Activated T-cell treated with anti-CD3 and anti-CD28 coated beads, Interleukin-2, amount 50 U/mL, for 72 hours (primary cell): ENCODE data around the gene AMHR2. TPM values are rescaled to one million over a fixed set of nuclear protein-coding genes. Genes with fewer than 3 reads are reported as not detected.

Experiments
- ATAC-seq, 2 donors: fragments of 150-1000 bp; cut with Tn5 transposase; replicated peaks in 1 of 2; 2 replicates each; pipeline ENCODE4 v1.10.0; 2021; ENCODE audit warnings: moderate library complexity in 2 of 2, mild to moderate bottlenecking in 1 of 2
- DNase-seq, 2 donors: peaks; one replicate each; pipeline ENCODE4 v3.0.0; 2021 to 2022; ENCODE audit warnings: mixed read lengths in 1 of 2
- H3K27ac Mint-ChIP-seq: one replicate; pipeline ENCODE4 v1.8.0; 2022; ENCODE audit warnings: mild to moderate bottlenecking, moderate library complexity, mixed read lengths
- H3K27me3 Mint-ChIP-seq: one replicate; pipeline ENCODE4 v1.8.0; 2022; ENCODE audit warnings: low read depth, mixed read lengths
- H3K36me3 Mint-ChIP-seq, 2 donors: one replicate each; pipeline ENCODE4 v1.8.0; 2022; ENCODE audit warnings: mixed read lengths in 2 of 2, mild to moderate bottlenecking in 1 of 2; ENCODE audit not compliant: insufficient read depth in 2 of 2
- H3K4me1 Mint-ChIP-seq: one replicate; pipeline ENCODE4 v1.8.0; 2022; ENCODE audit warnings: low read depth, mixed read lengths
- H3K4me3 Mint-ChIP-seq, 2 donors: one replicate each; pipeline ENCODE4 v1.8.0; 2022; ENCODE audit warnings: mild to moderate bottlenecking in 2 of 2, mixed read lengths in 2 of 2, moderate library complexity in 2 of 2
- H3K9me3 Mint-ChIP-seq, 2 donors: one replicate each; pipeline ENCODE4 v1.8.0; 2022; ENCODE audit warnings: mixed read lengths in 2 of 2
- total RNA-seq, 2 donors: library from RNA; stranded (reverse); gene quantifications; one replicate each; pipeline ENCODE4 v1.2.3, GENCODE V29; 2022

Gene AMHR2
- total RNA-seq, 2 donors from 2014 or later = not detected

DNA sequence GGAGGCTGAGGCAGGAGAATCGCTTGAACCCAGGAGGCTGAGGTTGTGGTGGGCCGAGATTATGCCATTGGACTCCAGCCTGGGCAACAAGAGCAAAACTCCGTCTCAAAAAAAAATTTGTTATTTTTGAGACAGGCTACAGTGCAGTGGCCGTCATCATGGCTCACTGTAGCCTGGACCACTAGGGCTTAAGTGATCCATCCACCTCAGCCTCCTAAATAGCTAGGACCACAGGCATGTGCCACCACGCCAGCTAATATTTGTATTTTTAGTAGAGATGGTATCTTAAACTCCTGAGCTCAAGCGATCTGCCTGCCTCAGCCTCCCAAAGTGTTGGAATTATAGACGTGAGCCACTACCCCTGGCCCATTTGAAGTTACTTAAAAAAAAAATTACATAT is 27.3 kb downstream of the AMHR2 start:
- Mint-ChIP-seq H3K9me3 (no peaks in the 10 kb centered on the region), H3K36me3 (peaks cover 14 to 41% of the 10 kb centered on the region in 2 donors), H3K27ac (no peak overlapping the region), H3K4me3 (no peak overlapping the region), H3K4me1 (peaks cover 48% of the 10 kb centered on the region), H3K27me3 (no peaks in the 10 kb centered on the region)
- ATAC-seq = no peak
- no peak for DNase-seq

- H3K27ac Mint-ChIP-seq = peak within 1 kb of the TSS; percentile 92
- ATAC-seq = peak; percentile 97
Observed at GRCh38 chr12:53451661-53452158, 28.1 kb downstream of the AMHR2 start, which contains the start of gene PCBP2. Gene PCBP2 (plus strand): TSS chr12:53452102. CDS start chr12:53454801, 2,699 bp downstream.

GRCh38 chr12:53452159-53453077 is 28.8 kb downstream of the AMHR2 start:
- peak; percentile 67 to 75 for DNase-seq
- Mint-ChIP-seq H3K9me3 (no peaks in the 10 kb centered on the region), H3K27ac (peak overlapping the region; percentile 92), H3K4me3 (peak overlapping the region; percentile 95 to 99), H3K27me3 (no peaks in the 10 kb centered on the region), H3K4me1 (peaks cover 52% of the 10 kb centered on the region), H3K36me3 (peaks cover 16 to 43% of the 10 kb centered on the region in 2 donors)
- peak; percentile 36 to 42 for ATAC-seq

More at GRCh38 chr12:53451661-53452158, 28.1 kb downstream of the AMHR2 start, which contains the start of gene PCBP2:
- peaks cover 48% of the 10 kb centered on the region for H3K4me1 Mint-ChIP-seq
- H3K27me3 Mint-ChIP-seq = no peaks in the 10 kb centered on the region
- DNase-seq = peak; percentile 97 to 99
- H3K9me3 Mint-ChIP-seq = no peaks in the 10 kb centered on the region
- peak within 1 kb of the TSS; percentile 95 to 99 for H3K4me3 Mint-ChIP-seq
- H3K36me3 Mint-ChIP-seq = peaks cover 14 to 40% of the 10 kb centered on the region in 2 donors

GRCh38 chr12:53453953-53454640 is 30.4 kb downstream of the AMHR2 start:
- Mint-ChIP-seq H3K27me3 (no peaks in the 10 kb centered on the region), H3K27ac (peak overlapping the region; percentile 92), H3K36me3 (peaks cover 13 to 48% of the 10 kb centered on the region in 2 donors), H3K9me3 (no peaks in the 10 kb centered on the region), H3K4me1 (peaks cover 65% of the 10 kb centered on the region), H3K4me3 (peak overlapping the region; percentile 95 to 99)
- ATAC-seq (no peak), DNase-seq (no peak)

DNA sequence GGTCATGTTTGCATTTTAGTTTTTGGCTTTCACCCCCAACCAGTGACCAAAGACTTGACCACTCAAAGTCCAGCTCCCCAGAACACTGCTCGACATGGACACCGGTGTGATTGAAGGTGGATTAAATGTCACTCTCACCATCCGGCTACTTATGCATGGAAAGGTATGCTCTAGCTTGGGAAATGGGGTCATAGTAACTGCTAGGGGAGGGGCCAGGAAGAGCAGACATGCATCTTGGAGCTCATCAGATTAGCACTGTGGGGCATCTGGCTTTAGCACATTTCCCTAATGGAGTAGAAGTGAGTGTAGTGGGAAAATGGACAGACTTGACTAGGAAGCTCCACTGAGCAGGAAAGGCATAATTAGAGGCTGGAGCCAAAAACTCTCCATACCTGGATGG is 31.1 kb downstream of the AMHR2 start:
- Mint-ChIP-seq H3K27me3 (no peaks in the 10 kb centered on the region), H3K9me3 (no peaks in the 10 kb centered on the region)

GRCh38 chr12:53456654-53457366 is 33.2 kb downstream of the AMHR2 start:
- Mint-ChIP-seq H3K36me3 (peaks cover 25 to 70% of the 10 kb centered on the region in 2 donors), H3K4me3 (no peak overlapping the region), H3K9me3 (no peaks in the 10 kb centered on the region), H3K4me1 (peaks cover 74% of the 10 kb centered on the region), H3K27ac (peak overlapping the region; percentile 17), H3K27me3 (no peaks in the 10 kb centered on the region)
- DNase-seq (no peak), ATAC-seq (no peak)

More for the DNA sequence above, 31.1 kb downstream of the AMHR2 start:
- peaks cover 69% of the 10 kb centered on the region for H3K4me1 Mint-ChIP-seq
- no peak for DNase-seq
- H3K36me3 Mint-ChIP-seq = peaks cover 14 to 52% of the 10 kb centered on the region in 2 donors
- peak overlapping the region; percentile 92 for H3K27ac Mint-ChIP-seq
- no peak for ATAC-seq
- peak overlapping the region; percentile 95 to 99 for H3K4me3 Mint-ChIP-seq

GRCh38 chr12:53459097-53459496 is 35.4 kb downstream of the AMHR2 start:
- no peak for ATAC-seq
- Mint-ChIP-seq H3K27ac (peak overlapping the region; percentile 39), H3K9me3 (no peaks in the 10 kb centered on the region), H3K27me3 (no peaks in the 10 kb centered on the region), H3K4me3 (no peak overlapping the region), H3K4me1 (peaks cover 69% of the 10 kb centered on the region), H3K36me3 (peaks cover 26 to 78% of the 10 kb centered on the region in 2 donors)
- no peak for DNase-seq

GRCh38 chr12:53461059-53461458 is 37.4 kb downstream of the AMHR2 start:
- Mint-ChIP-seq H3K4me1 (peaks cover 57% of the 10 kb centered on the region), H3K36me3 (peaks cover 27 to 75% of the 10 kb centered on the region in 2 donors), H3K27ac (peak overlapping the region; percentile 87), H3K4me3 (peak overlapping the region in 1 of 2 donors; percentile 38), H3K27me3 (no peaks in the 10 kb centered on the region), H3K9me3 (no peaks in the 10 kb centered on the region)
- DNase-seq (no peak), ATAC-seq (peak in 1 of 2 donors; percentile 6)

DNA sequence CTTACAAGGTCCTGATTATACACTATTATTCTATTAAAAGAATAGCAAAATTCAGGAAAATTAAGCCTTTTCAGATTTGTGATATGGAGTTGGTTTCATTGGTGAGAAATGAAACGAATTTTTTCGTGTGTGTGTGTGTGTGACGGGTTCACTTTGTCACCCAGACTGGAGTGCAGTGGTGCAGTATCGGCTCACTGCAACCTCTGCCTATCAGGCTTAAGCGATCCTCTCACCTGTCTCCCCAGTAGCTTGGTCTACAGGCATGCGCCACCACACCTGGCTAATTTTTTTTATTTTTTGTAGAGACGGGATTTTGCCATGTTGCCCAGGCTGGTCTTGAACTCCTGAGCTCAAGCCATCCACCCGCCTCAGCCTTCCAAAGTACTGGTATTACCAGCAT is 37.9 kb downstream of the AMHR2 start:
- Mint-ChIP-seq H3K9me3 (no peaks in the 10 kb centered on the region), H3K27me3 (no peaks in the 10 kb centered on the region), H3K4me1 (peaks cover 53% of the 10 kb centered on the region), H3K27ac (no peak overlapping the region), H3K36me3 (peaks cover 29 to 78% of the 10 kb centered on the region in 2 donors), H3K4me3 (no peak overlapping the region)
- no peak for DNase-seq
- no peak for ATAC-seq

DNA sequence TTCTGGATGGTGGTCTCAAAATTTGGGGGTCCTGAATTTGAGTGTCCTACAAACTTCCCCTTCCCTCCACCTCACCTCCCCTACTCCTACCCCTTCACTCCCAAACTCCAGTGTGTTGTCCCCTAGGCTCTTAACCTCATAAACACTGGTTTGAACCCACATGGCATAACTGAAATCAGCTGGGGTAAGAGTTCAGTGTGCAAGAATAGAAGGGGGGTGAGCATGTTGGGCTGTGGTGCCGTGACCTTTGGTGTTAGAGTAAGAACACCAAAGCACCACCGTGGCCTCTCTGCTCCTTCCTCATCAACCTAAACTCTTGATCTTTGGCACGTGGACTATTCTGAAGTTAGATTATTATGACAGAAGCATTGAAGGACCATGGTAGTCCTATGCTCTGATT is 39.3 kb downstream of the AMHR2 start:
- H3K4me1 Mint-ChIP-seq = peaks cover 52% of the 10 kb centered on the region
- ATAC-seq = no peak
- no peaks in the 10 kb centered on the region for H3K9me3 Mint-ChIP-seq
- DNase-seq = no peak
- no peaks in the 10 kb centered on the region for H3K27me3 Mint-ChIP-seq
- peak overlapping the region; percentile 66 for H3K27ac Mint-ChIP-seq
- no peak overlapping the region for H3K4me3 Mint-ChIP-seq
- peaks cover 33 to 85% of the 10 kb centered on the region in 2 donors for H3K36me3 Mint-ChIP-seq

- no peak for DNase-seq
- ATAC-seq = peak; percentile 4 to 21
- no peaks in the 10 kb centered on the region for H3K27me3 Mint-ChIP-seq
- peak overlapping the region; percentile 66 for H3K27ac Mint-ChIP-seq
- peaks cover 51% of the 10 kb centered on the region for H3K4me1 Mint-ChIP-seq
- H3K36me3 Mint-ChIP-seq = peaks cover 36 to 79% of the 10 kb centered on the region in 2 donors
- no peak overlapping the region for H3K4me3 Mint-ChIP-seq
- no peaks in the 10 kb centered on the region for H3K9me3 Mint-ChIP-seq
Observed at GRCh38 chr12:53463802-53464560, 40.3 kb downstream of the AMHR2 start.
